ENCODE measurements around the gene NFATC2. TPM values are rescaled to one million over a fixed set of nuclear protein-coding genes. Genes with fewer than 3 reads are reported as not detected.

The NFATC2 gene
- total and polyA plus RNA-seq, 2 of the 8 experiments (the other 6 are each of a cell fraction or from before 2014, with no cell fraction given) = 0.27 to 0.91 TPM

DNA sequence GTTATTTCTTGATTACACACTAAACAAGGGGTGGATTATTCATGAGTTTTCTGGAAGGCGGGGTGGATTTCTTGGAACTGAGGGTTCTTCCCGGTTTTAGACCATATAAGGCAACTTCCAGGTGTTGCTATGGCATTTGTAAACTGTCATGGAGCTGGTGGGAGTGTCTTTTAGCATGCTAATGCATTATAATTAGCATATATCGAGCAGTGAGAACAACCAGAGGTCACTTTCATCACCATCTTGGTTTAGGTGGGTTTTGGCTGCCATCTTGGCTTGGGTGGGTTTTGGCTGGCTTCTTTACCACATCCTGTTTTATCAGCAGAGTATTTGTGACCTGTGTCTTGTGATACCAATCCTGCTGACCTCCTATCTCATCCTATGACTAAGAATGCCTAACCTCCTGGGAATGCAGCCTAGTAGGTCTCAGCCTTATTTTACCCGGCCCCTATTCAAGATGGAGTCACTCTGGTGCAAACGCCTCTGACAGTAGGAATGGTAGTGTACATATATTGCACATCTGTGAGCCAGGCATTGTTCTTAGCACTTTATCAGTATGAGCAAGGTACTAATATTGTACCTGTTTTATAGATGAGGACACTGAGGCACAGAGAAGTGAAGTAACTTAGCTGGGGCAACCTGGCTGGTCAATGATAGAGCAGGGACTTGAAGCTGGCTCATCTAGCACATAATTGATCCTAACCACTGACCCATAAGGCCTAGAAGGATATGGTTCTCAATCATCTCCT, 203.7 kb downstream of the NFATC2 start:
- no peaks in the 10 kb centered on the region for H3K79me1 ChIP-seq (ENCODE audit: low read depth, low read length)
- no peaks in the 10 kb centered on the region for H3K36me3 ChIP-seq (ENCODE audit: control insufficient read depth in 2 of 4, insufficient read depth in 4 of 4, low read length in 3 of 4)
- no peaks in the 10 kb centered on the region for H3K9me3 ChIP-seq (ENCODE audit: insufficient read depth in 2 of 2, low read depth in 1 of 2, low read length in 1 of 2)
- POLR2A ChIA-PET (ENCODE audit: partially characterized antibody) = no interaction called here
- no peak for DNase-seq (ENCODE audit: low read depth in 1 of 2, low spot score in 2 of 2)
- no peak overlapping the region for H3K4ac ChIP-seq (replicated peaks; ENCODE audit: insufficient read length, low read depth, low read length)
- no peak overlapping the region for H2BK5ac ChIP-seq (ENCODE audit: low read depth, low read length)
- H2AFZ ChIP-seq (ENCODE audit: low read length) = no peak overlapping the region
- H3K56ac ChIP-seq (replicated peaks; ENCODE audit: insufficient read length, low read depth, low read length) = no peak overlapping the region
- H3K79me2 ChIP-seq (ENCODE audit: control insufficient read depth in 1 of 2, insufficient read depth in 2 of 2, low read length in 2 of 2) = no peaks in the 10 kb centered on the region
- no peak overlapping the region for H3K18ac ChIP-seq (ENCODE audit: extremely low read depth, low read length)
- H3K23ac ChIP-seq (ENCODE audit: insufficient read length) = no peak overlapping the region
- no peak overlapping the region for H4K8ac ChIP-seq (ENCODE audit: extremely low read depth, insufficient read depth, low read length)
- peak; percentile 73 for TF ChIP-seq SRF (IDR thresholded peaks at IDR 0.05; ENCODE audit: low read depth, low read length)
- no peak for TF ChIP-seq POU5F1 (IDR thresholded peaks at IDR 0.05; ENCODE audit: low read depth, low read length)
- H2BK120ac ChIP-seq (replicated peaks; ENCODE audit: low read depth, low read length) = no peak overlapping the region
- H3K4me1 ChIP-seq (replicated peaks in 1 of 4; ENCODE audit: control insufficient read depth in 3 of 4, insufficient read depth in 4 of 4, low read length in 3 of 4) = no peaks in the 10 kb centered on the region
- H3K4me2 ChIP-seq (ENCODE audit: insufficient read depth in 1 of 2, low read depth in 2 of 2, low read length in 2 of 2) = no peak overlapping the region
- H3K14ac ChIP-seq (ENCODE audit: insufficient read length) = no peak overlapping the region
- H3K4me3 ChIP-seq (ENCODE audit: extremely low read depth in 1 of 4, insufficient read depth in 2 of 4, low read depth in 3 of 4, low read length in 4 of 4) = no peak overlapping the region
- no peaks in the 10 kb centered on the region for H3K23me2 ChIP-seq (ENCODE audit: low read depth, low read length)
- H2BK20ac ChIP-seq (ENCODE audit: low read length) = no peak overlapping the region
- no peak overlapping the region for H2BK12ac ChIP-seq (ENCODE audit: low read depth, low read length)
- no peak overlapping the region for H4K5ac ChIP-seq (ENCODE audit: insufficient read length, low read depth, low read length)
- 93% methylated on average over 5 of the region's 5 CpGs; no CpG with 5 or more reads in 1 of the 2 experiments for WGBS, 2 experiments (ENCODE audit: extremely low coverage in 1 of 2, insufficient coverage in 1 of 2, insufficient read length in 1 of 2, insufficient replicate concordance in 2 of 2, low coverage in 1 of 2, low lambda C conversion rate in 2 of 2, missing lambda C conversion rate in 1 of 2)
- no peak overlapping the region for H3K27ac ChIP-seq (ENCODE audit: low read depth, low read length)
- H3K9ac ChIP-seq (replicated peaks in 1 of 4; ENCODE audit: extremely low read depth in 1 of 4, low read depth in 3 of 4, low read length in 3 of 4) = no peak overlapping the region
- no peak overlapping the region for H2AK5ac ChIP-seq (ENCODE audit: low read depth, low read length)
- H4K20me1 ChIP-seq (replicated peaks in 1 of 2; ENCODE audit: control insufficient read depth in 1 of 2, insufficient read depth in 2 of 2, low read length in 2 of 2) = no peaks in the 10 kb centered on the region
- no peak overlapping the region for H2BK15ac ChIP-seq (ENCODE audit: low read length)
- no peaks in the 10 kb centered on the region for H3K27me3 ChIP-seq (replicated peaks in 1 of 4; ENCODE audit: control insufficient read depth in 3 of 4, extremely low read depth in 1 of 4, insufficient read depth in 3 of 4, low read length in 3 of 4)
- H4K91ac ChIP-seq (replicated peaks; ENCODE audit: insufficient read length, low read length) = no peak overlapping the region
- CTCF ChIA-PET (ENCODE audit: partially characterized antibody) = interaction anchor here (0.7 to 2.0 kb wide), 6 partner anchors 13 to 351 kb away, joined by 3 to 15 read pairs (median 5); no protein-coding TSS in a partner anchor
- no peak for FAIRE-seq
